Measurements from ENCODE around the gene MARCHF3.

GRCh38 chr5:126857472-126858410, 172.6 kb downstream of the MARCHF3 start:
- TF ChIP-seq CTCF (IDR thresholded peaks at IDR 0.05): no peak
- peak; percentile 33 to 88 (median 80) for TF ChIP-seq POLR2AphosphoS5 (IDR thresholded peaks at IDR 0.05)
- no peak for TF ChIP-seq POLR2A (IDR thresholded peaks at IDR 0.05)
